Mesendoderm (in vitro differentiated cells): ENCODE results near the gene PTGES.

ENCODE experiments used
- DNase-seq: peaks from one replicate; pipeline ENCODE4 v3.0.0; 2013
- H2AK5ac ChIP-seq: 2 replicates; pipeline ENCODE4 v1.6.1; 2013; ENCODE audit warnings: low read length, inconsistent platforms
- H2BK120ac ChIP-seq: 2 replicates; pipeline ENCODE4 v1.6.1; 2013; ENCODE audit warnings: low read depth, mild to moderate bottlenecking, low read length, moderate library complexity, mixed read lengths
- H2BK15ac ChIP-seq: replicated peaks from 2 replicates; pipeline ENCODE4 v1.6.1; 2013; ENCODE audit warnings: low read depth, mild to moderate bottlenecking, moderate library complexity
- H2BK5ac ChIP-seq: 2 replicates; pipeline ENCODE4 v1.6.1; 2013; ENCODE audit warnings: low read length, inconsistent platforms
- H3K18ac ChIP-seq: 2 replicates; pipeline ENCODE4 v1.6.1; 2013; ENCODE audit warnings: mild to moderate bottlenecking, low read length, mixed read lengths
- H3K23ac ChIP-seq: one replicate; pipeline ENCODE4 v1.6.1; 2013; ENCODE audit warnings: low read length
- H3K27ac ChIP-seq: 2 replicates; pipeline ENCODE4 v1.5.1; 2013; ENCODE audit warnings: low read depth, mild to moderate bottlenecking, inconsistent platforms, low read length, moderate library complexity
- H3K27me3 ChIP-seq: 2 replicates; pipeline ENCODE4 v1.6.1; 2013; ENCODE audit warnings: low read length, control low read depth, mild to moderate bottlenecking, inconsistent platforms; ENCODE audit not compliant: insufficient read depth, poor library complexity
- H3K36me3 ChIP-seq: 2 replicates; pipeline ENCODE4 v1.6.1; 2013; ENCODE audit warnings: low read length, inconsistent platforms; ENCODE audit not compliant: control insufficient read depth, insufficient read depth
- H3K4ac ChIP-seq: one replicate; pipeline ENCODE4 v1.6.1; 2013; ENCODE audit warnings: low read depth, mild to moderate bottlenecking, low read length, moderate library complexity
- H3K4me1 ChIP-seq: 2 replicates; pipeline ENCODE4 v1.6.1; 2013; ENCODE audit warnings: low read depth, low read length, inconsistent platforms; ENCODE audit not compliant: control insufficient read depth
- H3K4me2 ChIP-seq: 2 replicates; pipeline ENCODE4 v1.6.1; 2013; ENCODE audit warnings: low read length
- H3K4me3 ChIP-seq: 2 replicates; pipeline ENCODE4 v1.5.1; 2013; ENCODE audit warnings: mild to moderate bottlenecking, low read length
- H3K56ac ChIP-seq: one replicate; pipeline ENCODE4 v1.6.1; 2013; ENCODE audit warnings: low read length
- H3K79me1 ChIP-seq: 2 replicates; pipeline ENCODE4 v1.6.1; 2013; ENCODE audit warnings: low read length, inconsistent platforms
- H3K79me2 ChIP-seq: 2 replicates; pipeline ENCODE4 v1.6.1; 2013; ENCODE audit warnings: mild to moderate bottlenecking, low read length; ENCODE audit not compliant: control insufficient read depth, insufficient read depth
- H3K9ac ChIP-seq: 2 replicates; pipeline ENCODE4 v1.6.1; 2013; ENCODE audit warnings: low read length, inconsistent platforms
- H4K5ac ChIP-seq: one replicate; pipeline ENCODE4 v1.6.1; 2013; ENCODE audit warnings: low read length
- H4K8ac ChIP-seq: one replicate; pipeline ENCODE4 v1.6.1; 2013; ENCODE audit warnings: low read depth, mild to moderate bottlenecking, control low read depth, low read length, moderate library complexity
- WGBS: extraction: QIAGEN DNeasy Blood & Tissue Kit; methylation state at CpG from one replicate; pipeline ENCODE4 v1.1.7; 2013; ENCODE audit warnings: low lambda C conversion rate, missing lambda C conversion rate; ENCODE audit not compliant: insufficient coverage; ENCODE audit errors: extremely low coverage; 5-methylcytosine and 5-hydroxymethylcytosine counted together

PTGES gene

DNA sequence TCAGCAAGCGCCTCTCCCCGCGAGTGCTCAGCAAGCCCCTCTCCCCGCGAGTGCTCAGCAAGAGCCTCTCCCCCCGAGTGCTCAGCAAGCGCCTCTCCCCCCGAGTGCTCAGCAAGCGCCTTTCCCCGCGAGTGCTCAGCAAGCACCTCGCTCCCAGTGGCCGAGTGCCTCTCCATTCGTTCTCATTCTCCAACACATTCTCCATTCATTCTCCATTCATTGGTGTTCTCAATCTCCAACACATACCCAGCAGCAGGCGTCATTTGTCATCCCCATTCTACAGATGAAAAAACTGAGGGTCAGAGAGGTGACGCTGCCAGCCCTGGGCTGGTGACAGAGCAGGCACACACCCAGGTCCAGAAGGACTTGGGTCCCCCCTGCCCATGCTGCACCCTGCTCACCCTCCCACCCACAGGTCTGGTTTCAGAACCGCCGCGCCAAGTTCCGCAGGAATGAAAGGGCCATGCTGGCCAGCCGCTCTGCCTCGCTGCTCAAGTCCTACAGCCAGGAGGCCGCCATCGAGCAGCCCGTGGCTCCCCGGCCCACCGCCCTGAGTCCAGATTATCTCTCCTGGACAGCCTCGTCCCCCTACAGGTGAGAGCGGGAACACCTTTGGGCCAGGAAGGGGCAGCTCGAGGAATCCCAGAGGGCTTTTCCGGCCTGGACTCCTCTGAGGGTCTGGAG, 32.5 kb downstream of the PTGES start:
- Histone ChIP-seq H3K4me2 (no peak overlapping the region), H3K79me2 (no peaks in the 10 kb centered on the region), H3K4me1 (no peaks in the 10 kb centered on the region), H3K23ac (no peak overlapping the region), H2AK5ac (no peak overlapping the region), H3K9ac (no peak overlapping the region), H3K27ac (no peak overlapping the region), H3K4me3 (no peak overlapping the region), H3K4ac (no peak overlapping the region), H3K79me1 (no peaks in the 10 kb centered on the region), H2BK5ac (no peak overlapping the region), H4K5ac (no peak overlapping the region), H3K27me3 (no peaks in the 10 kb centered on the region), H3K36me3 (no peaks in the 10 kb centered on the region), H4K8ac (no peak overlapping the region), H3K56ac (no peak overlapping the region), H2BK15ac (no peak overlapping the region), H2BK120ac (no peak overlapping the region), H3K18ac (no peak overlapping the region)
- WGBS, result no CpG with 5 or more reads among the region's 31 CpGs
- DNase-seq, result peak; percentile 71

- WGBS, result no CpG with 5 or more reads among the region's 38 CpGs
- Histone ChIP-seq H3K4me2 (no peak overlapping the region), H3K79me2 (no peaks in the 10 kb centered on the region), H3K27ac (no peak overlapping the region), H2BK5ac (no peak overlapping the region), H3K36me3 (no peaks in the 10 kb centered on the region), H3K79me1 (no peaks in the 10 kb centered on the region), H3K23ac (no peak overlapping the region), H2AK5ac (no peak overlapping the region), H4K5ac (no peak overlapping the region), H3K27me3 (no peaks in the 10 kb centered on the region), H3K9ac (no peak overlapping the region), H4K8ac (no peak overlapping the region), H3K4me1 (no peaks in the 10 kb centered on the region), H3K56ac (no peak overlapping the region), H3K4me3 (no peak overlapping the region), H3K4ac (no peak overlapping the region), H2BK120ac (no peak overlapping the region), H3K18ac (no peak overlapping the region), H2BK15ac (no peak overlapping the region)
- DNase-seq, result peak; percentile 39
Measured at GRCh38 chr9:129719135-129719534, 33.7 kb downstream of the PTGES start.

- Histone ChIP-seq H3K18ac (no peak overlapping the region), H4K5ac (no peak overlapping the region), H3K27ac (no peak overlapping the region), H3K4me2 (no peak overlapping the region), H3K9ac (no peak overlapping the region), H2AK5ac (no peak overlapping the region), H3K79me1 (no peaks in the 10 kb centered on the region), H2BK120ac (no peak overlapping the region), H3K56ac (no peak overlapping the region), H4K8ac (no peak overlapping the region), H3K27me3 (no peaks in the 10 kb centered on the region), H3K4me1 (no peaks in the 10 kb centered on the region), H3K36me3 (no peaks in the 10 kb centered on the region), H3K4me3 (no peak overlapping the region), H3K23ac (no peak overlapping the region), H2BK5ac (no peak overlapping the region), H2BK15ac (no peak overlapping the region), H3K79me2 (no peaks in the 10 kb centered on the region), H3K4ac (no peak overlapping the region)
- no peak for DNase-seq
- no CpG with 5 or more reads among the region's 5 CpGs for WGBS
Measured at GRCh38 chr9:129718647-129719046, 34.2 kb downstream of the PTGES start.

- Histone ChIP-seq H3K4me3 (no peak overlapping the region), H2BK5ac (no peak overlapping the region), H3K79me2 (no peaks in the 10 kb centered on the region), H3K9ac (no peak overlapping the region), H2BK15ac (no peak overlapping the region), H3K36me3 (no peaks in the 10 kb centered on the region), H2BK120ac (no peak overlapping the region), H3K23ac (no peak overlapping the region), H3K27ac (no peak overlapping the region), H3K18ac (no peak overlapping the region), H3K4me1 (no peaks in the 10 kb centered on the region), H3K56ac (no peak overlapping the region), H3K4ac (no peak overlapping the region), H3K79me1 (no peaks in the 10 kb centered on the region), H4K5ac (no peak overlapping the region), H3K4me2 (no peak overlapping the region), H2AK5ac (no peak overlapping the region), H4K8ac (no peak overlapping the region), H3K27me3 (no peaks in the 10 kb centered on the region)
- no CpG with 5 or more reads among the region's 5 CpGs for WGBS
- no peak for DNase-seq
Measured at GRCh38 chr9:129717991-129718390, 34.9 kb downstream of the PTGES start.

DNA sequence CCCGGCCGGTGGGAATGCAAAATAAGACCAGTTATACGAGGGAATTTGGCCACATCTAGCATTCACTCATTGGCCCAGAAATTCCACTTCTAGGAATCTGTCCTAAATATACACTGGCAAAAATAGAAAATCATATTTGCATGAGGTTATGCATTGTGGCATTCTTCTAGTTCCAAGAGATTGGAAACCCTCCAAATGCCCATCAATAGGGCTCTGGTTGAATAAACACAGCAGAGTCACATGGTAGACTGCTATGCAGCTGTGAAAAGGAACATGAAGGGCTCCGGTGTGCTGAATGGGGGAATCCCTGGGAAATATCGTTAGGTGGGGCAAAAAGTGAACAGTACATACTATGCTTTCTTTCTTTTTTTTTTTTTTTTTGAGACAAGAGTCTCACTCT, 36.8 kb downstream of the PTGES start:
- Histone ChIP-seq H3K36me3 (no peaks in the 10 kb centered on the region), H3K9ac (no peak overlapping the region), H2BK5ac (no peak overlapping the region), H2BK120ac (no peak overlapping the region), H3K4me3 (no peak overlapping the region), H3K4me1 (no peaks in the 10 kb centered on the region), H2AK5ac (no peak overlapping the region), H3K18ac (no peak overlapping the region), H3K4ac (no peak overlapping the region), H3K56ac (no peak overlapping the region), H3K23ac (no peak overlapping the region), H3K79me1 (no peaks in the 10 kb centered on the region), H4K5ac (no peak overlapping the region), H3K27me3 (no peaks in the 10 kb centered on the region), H3K4me2 (no peak overlapping the region), H2BK15ac (no peak overlapping the region), H3K79me2 (no peaks in the 10 kb centered on the region), H4K8ac (no peak overlapping the region), H3K27ac (no peak overlapping the region)
- no CpG with 5 or more reads among the region's 5 CpGs for WGBS
- DNase-seq, result no peak

GRCh38 chr9:129714511-129715061, 38.3 kb downstream of the PTGES start:
- H2BK120ac ChIP-seq, result no peak overlapping the region
- DNase-seq, result no peak
- H3K27me3 ChIP-seq, result no peaks in the 10 kb centered on the region
- no peaks in the 10 kb centered on the region for H3K79me2 ChIP-seq
- H3K4me3 ChIP-seq, result no peak overlapping the region
- H3K56ac ChIP-seq, result no peak overlapping the region
- no peak overlapping the region for H2BK15ac ChIP-seq
- H3K27ac ChIP-seq, result no peak overlapping the region
- no peak overlapping the region for H3K4ac ChIP-seq
- no peak overlapping the region for H4K8ac ChIP-seq
- H3K23ac ChIP-seq, result no peak overlapping the region
- no CpG with 5 or more reads among the region's 15 CpGs for WGBS
- no peak overlapping the region for H3K9ac ChIP-seq
- H3K18ac ChIP-seq, result no peak overlapping the region
- H2BK5ac ChIP-seq, result no peak overlapping the region
- no peaks in the 10 kb centered on the region for H3K4me1 ChIP-seq
- H2AK5ac ChIP-seq, result no peak overlapping the region
- no peak overlapping the region for H4K5ac ChIP-seq
- H3K36me3 ChIP-seq, result no peaks in the 10 kb centered on the region
- H3K79me1 ChIP-seq, result no peaks in the 10 kb centered on the region
- H3K4me2 ChIP-seq, result no peak overlapping the region
